Measurements from ENCODE around the gene TIGD3.

TIGD3 gene

DNA sequence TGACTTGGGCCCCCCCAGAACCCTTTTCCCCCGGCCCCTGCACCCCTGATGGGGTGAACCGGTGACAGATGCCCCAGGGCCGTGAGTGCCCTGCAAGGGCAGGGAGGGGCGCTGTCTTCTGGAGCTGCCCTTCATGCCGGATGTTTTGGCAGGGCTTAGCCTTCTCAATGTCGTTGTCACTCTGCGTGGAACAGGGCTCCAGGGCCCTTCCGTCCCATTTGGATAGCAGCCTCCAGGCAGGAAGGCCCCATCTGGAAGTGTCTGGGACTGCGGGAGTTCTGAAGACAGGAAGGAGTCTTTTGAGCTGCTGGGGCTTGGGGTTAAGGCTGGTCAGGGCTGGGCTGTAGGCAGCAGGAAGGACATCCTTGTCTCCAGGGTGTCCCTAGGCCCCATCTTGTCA, 36.4 kb downstream of the TIGD3 start:
- DNase-seq: no peak

GRCh38 chr11:65392186-65392829, 37.8 kb downstream of the TIGD3 start:
- DNase-seq: no peak

GRCh38 chr11:65392899-65393298, 38.3 kb downstream of the TIGD3 start:
- no peak for DNase-seq

- no peak for DNase-seq
Measured at GRCh38 chr11:65393513-65394079, 39.0 kb downstream of the TIGD3 start.

DNA sequence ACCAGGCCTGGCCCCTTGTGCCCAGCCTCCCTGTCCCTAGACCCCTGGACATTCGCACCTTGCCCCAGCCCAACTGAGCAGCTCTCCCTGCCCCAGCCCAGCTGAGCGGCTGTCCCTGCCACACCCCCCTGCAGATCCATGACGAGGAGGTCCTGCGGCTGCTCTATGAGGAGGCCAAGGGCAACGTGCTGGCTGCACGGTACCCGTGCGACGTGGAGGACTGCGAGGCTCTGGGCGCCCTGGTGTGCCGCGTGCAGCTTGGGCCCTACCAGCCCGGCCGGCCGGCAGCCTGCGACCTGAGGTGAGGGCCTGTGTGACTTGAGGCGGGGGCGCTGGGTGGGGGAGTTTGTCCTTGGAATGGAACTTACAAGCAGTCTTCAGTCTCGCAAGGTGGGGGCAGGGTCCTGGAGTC, 39.6 kb downstream of the TIGD3 start:
- no peak for DNase-seq

GRCh38 chr11:65395961-65396530, 41.5 kb downstream of the TIGD3 start:
- DNase-seq: no peak

- no peak for DNase-seq
Measured at GRCh38 chr11:65396769-65397745, 42.5 kb downstream of the TIGD3 start.

- no peak for DNase-seq
Measured at GRCh38 chr11:65398362-65398910, 43.9 kb downstream of the TIGD3 start.

DNA sequence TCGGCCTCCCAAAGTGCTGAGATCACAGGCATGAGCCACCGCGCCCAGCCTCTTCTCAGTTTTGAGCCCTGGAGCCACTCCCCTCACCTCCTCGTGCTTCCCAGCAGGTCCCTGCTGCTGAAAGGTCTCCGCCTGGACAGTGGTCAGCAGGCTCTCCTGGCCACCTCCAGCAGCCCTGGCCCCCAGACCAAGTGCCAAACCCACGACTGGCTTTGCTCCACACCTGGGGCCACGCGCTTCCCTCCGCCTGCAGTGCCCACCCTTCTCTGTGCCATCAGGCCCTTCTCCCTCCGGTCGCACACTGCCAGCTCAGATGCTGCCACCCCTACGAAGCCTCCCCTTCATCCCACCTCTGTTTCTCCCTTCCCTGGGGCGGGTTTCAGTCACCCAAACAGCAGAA, 44.7 kb downstream of the TIGD3 start:
- no peak for DNase-seq

- DNase-seq: no peak
Measured at GRCh38 chr11:65399845-65400244, 45.3 kb downstream of the TIGD3 start.

DNA sequence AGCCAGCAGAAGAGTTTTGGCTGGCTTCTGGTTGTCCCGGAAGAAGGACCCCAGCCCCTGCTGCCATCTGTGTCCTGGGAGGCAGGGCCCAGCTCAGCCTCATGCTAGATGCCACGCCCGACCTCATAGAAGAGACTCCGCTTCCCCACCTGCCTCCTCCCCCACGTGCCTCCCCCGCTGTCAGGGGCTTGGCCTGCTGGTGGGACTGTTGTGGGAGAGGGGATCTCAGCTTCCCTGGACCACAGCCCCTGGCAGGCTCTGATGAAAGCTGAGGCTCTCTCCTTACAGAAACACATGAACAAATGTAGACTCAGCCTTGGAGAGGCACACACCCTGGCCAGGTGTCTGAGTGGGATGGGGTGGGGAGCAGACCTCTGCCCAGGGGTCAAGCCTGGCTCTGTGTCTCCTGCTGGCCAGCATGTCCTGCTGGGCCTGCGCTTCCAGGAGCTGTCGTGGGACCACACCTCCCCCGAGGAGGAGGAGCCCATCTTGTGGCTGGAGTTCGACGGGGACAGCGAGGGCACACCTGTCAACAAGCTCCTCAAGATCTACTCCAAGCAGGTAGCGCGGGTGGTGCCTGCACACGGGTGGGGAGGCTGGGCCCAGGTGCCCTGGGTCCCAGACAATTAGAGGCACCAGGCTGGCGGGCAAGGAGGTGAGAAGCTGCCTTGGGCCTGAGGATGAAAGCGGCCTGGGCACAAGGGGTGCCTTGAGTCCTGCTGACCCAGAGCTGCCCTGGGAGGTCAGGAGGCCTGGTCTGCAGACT, 45.9 kb downstream of the TIGD3 start:
- no peak for DNase-seq

GRCh38 chr11:65401073-65401802, 46.7 kb downstream of the TIGD3 start:
- no peak for DNase-seq

- DNase-seq: no peak
Measured at GRCh38 chr11:65401803-65402248, 47.3 kb downstream of the TIGD3 start.

GRCh38 chr11:65402790-65403189, 48.2 kb downstream of the TIGD3 start:
- DNase-seq: no peak

DNA sequence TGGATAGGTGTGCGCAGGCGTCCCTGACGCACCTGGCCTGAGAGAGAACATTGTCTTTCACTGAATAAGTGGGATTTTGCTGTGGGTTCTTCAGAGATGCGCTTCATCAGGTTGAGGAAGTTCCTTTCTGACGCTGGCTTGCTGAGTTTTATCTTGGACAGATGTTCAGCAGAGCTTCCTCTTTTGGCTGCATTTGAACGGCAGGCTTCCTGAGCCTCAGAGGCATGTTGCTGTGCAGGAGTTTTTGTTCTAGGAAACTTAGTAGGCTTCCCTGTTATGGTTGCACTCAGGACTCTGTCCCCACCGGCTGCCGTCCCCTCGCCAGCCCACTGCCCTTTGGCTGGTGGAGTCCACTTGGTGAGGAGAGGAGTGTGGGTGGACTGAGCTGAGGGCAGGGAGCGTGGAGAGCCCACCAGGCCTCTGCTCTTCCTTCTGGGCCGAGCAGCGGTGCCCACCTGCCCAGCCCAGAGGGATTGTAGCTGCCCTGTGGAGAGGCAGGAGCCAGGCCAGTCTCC, 49.1 kb downstream of the TIGD3 start:
- no peak for DNase-seq

DNA sequence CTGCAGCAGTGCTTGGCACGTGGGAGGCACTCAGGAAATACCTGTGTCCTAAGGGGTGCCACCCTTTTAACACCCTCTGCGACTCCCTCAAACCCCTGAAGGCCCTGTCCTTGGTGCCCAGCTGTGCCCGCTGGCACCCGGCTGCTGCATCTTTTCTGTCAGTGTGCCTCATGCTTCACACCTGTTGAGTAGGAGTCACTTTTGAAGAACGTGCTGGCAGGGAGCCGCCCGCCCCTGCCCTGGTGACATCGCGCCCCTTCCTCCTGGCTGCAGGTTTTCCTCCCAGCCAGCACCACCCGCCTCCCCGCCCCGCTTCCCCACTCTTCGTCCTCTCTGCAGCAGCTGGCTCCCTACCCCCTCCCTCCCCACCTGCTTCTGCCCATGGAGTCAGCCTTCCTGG, 49.7 kb downstream of the TIGD3 start:
- DNase-seq: no peak

DNA sequence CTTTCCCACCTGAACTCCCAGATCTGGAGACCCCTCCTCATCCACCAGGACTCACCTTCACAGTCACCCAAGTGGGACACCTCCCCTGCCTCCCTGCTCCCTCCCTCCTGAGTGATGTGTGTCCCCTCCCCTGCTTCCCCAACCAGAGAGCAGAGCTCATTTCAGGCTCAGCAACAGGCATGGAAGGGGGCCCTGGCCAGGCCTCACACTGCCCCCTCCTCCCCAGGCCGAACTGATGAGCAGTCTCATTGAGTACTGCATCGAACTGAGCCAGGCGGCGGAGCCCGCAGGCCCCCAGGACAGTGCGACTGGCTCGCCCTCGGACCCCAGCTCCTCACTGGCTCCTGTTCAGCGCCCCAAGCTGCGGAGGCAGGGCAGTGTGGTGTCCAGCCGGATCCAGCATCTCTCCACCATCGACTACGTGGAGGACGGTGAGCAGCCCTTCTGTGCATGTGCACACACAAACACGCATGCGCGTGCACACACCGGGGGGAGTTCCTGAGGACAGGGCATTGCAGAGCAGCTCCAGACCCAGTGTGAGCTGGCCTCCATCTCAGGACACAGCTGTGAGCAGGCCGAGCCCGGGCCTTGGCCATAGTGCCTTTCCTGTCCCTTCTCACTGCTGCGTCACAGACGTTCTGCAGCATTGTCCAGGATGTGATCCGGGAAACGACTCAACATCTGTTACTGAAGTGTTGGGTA, 50.2 kb downstream of the TIGD3 start:
- no peak for DNase-seq
